COLO829 (cell line): Measurements from ENCODE around the gene GPC4.
"Not testable (repeated sequence)": the region's sequence is repeated elsewhere in the genome, so short reads cannot be mapped to it uniquely, and the experiment has no call there.

ENCODE experiments used
- DNase-seq: peaks from one replicate; pipeline ENCODE4 v3.0.0; 2012; ENCODE audit warnings: low spot score

Gene GPC4

DNA sequence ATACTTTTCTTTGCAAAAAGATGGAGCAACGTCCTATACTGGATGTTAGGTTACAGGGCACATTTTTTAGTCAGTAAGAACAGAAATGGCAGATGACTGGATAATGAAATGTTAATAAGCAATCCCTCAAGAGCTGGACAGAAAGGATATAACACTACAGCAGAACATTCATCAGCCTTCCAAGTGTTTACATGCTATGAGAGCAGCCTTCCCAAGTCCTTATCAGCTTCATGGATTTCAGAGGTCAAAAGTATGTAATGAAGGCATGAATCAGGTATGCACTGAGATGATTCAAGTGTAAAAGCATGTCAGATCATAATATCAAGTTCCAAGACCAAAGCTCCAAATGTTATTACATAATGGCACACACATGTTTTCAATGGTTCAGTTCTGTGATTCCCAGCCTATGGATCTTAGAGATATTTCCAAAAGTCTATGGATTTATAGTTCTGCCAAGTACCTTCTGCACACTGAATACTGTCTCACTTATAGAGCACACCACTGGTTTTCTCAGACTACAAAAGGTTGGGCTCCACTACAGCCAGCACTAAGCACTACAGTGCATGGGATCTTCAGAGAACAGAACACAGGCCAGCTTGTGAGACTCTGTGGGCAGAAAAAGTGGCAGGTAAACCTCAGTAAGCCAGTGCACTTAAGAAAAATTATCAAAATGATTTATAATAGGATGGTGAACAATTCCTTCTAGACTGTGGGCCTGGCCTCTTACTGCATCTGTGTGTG is 49.2 kb downstream of the GPC4 start:
- no peak for DNase-seq

DNA sequence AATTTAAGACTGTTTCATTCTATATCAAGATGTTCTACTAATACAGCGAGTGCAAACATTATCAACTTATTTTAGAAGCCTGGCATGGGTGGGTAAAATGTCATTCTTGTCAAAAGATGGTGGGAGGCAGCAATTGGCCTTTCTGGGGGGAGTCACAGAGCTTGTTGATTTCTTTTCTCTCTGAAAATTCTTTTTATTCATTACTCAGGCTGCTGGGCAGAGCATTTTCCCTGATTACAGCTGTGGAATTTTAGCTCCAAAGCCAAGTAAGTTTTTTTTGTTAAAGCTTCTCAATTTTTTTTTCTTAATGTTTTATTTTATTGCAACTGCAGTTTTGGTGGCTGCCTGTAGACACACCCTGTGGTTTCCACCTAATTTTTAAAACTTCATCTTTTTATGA is 50.4 kb downstream of the GPC4 start:
- DNase-seq, result no peak

GRCh38 chrX:133364196-133364595 is 51.1 kb downstream of the GPC4 start:
- DNase-seq, result no peak

DNA sequence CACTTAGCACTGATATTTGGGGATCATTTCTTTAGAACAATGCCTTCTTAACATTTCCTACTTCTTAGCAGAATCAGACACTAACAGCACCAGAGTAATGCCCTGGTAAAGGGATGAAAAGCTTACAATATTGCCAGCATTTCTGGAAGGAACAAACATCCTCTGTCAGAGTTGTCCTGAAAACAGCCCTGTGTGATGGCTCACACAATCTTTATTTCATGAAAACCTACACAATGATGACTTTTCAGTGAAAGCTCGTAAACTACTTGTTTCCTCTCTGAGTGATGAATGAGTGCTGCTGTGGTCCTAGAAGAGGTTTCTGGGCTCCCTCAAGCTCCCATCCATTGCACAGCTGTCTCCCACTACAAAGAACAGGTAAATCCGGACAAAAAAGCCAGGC is 52.8 kb downstream of the GPC4 start:
- DNase-seq, result peak; percentile 57

GRCh38 chrX:133359466-133359865 is 55.8 kb downstream of the GPC4 start:
- peak; percentile 13 for DNase-seq

DNA sequence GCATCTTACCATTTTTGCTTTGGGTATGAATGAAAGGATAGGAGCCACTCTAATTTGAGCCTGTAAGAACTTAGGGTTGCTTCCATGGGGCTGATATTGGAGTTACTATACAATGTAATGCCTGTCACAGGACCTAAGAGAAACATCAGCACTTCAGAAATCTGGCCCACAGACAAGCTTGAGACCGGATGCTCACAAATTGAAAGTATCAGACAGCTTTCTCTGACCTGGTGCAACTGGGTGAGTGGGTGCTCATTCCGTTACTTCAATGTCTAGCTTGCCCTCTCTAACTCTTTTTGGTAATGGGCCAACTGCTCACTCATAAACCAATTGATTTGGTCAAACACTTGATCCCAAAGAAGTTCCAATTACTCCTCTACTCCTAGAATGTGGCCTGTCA is 62.1 kb downstream of the GPC4 start:
- no peak for DNase-seq

- DNase-seq, result no peak
These were observed 64.5 kb downstream of the GPC4 start for GRCh38 chrX:133350751-133351150.

GRCh38 chrX:133346026-133346425 is 69.3 kb downstream of the GPC4 start:
- DNase-seq, result no peak

DNA sequence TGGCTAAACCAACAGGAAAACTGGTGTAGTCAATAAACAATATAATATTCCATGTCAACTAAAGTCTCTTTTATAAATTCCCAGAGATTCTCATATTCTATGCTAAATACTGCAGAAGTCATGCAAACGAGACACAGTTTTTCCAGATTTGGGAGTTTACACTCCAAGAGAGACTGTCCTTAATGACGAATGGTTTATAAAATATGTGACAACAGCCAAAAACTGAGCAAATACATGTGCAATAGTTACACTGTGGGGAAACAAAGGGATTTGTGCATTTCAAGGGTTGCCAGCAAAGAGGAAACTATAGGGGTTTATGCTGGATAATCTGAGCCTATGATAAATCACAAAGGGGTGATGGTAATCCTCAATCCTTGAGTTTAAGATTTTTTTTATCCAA is 75.7 kb downstream of the GPC4 start:
- no peak for DNase-seq

GRCh38 chrX:133337250-133337649 is 78.0 kb downstream of the GPC4 start:
- no peak for DNase-seq

GRCh38 chrX:133335027-133335426 is 80.3 kb downstream of the GPC4 start:
- DNase-seq, result peak; percentile 28

- DNase-seq, result no peak
These were observed 82.0 kb downstream of the GPC4 start for GRCh38 chrX:133333154-133333750.

DNA sequence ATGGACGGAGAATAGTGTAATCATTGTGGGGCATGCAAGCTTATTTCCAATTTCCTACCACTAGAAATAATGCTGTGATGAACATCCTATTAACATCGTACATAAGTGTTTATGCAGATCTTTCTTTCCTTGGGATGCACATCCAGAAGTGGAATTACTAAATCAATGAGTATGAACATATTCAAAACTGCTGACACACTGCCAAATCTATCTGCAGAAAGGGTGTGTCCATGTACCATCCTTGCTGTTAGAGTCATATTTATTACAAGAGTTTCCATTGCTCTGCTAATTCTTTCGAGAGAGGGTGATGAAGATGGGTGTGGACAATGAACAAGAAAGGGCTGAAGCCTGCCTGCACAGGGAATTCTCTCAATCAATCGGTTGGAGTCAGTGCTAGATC is 82.6 kb downstream of the GPC4 start:
- no peak for DNase-seq

DNA sequence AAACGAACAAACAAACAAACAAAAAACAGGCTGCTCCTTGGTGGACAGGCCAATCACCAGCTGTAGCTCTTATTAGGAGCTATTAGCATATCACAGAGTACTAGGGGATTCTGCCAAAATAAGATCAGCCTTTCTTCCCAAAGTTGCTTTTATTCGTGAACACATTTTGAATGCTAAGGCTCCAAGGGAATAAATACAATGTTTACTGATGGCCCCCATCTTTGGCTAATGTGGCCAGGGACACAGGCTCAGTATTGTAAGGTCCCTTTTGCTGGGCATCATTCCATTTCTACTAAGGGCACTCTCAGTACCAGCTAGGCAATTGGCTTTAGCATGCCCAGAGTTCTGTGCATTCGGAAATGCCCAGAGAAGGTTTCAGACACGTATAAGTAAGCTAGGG is 84.3 kb downstream of the GPC4 start:
- DNase-seq, result no peak

DNA sequence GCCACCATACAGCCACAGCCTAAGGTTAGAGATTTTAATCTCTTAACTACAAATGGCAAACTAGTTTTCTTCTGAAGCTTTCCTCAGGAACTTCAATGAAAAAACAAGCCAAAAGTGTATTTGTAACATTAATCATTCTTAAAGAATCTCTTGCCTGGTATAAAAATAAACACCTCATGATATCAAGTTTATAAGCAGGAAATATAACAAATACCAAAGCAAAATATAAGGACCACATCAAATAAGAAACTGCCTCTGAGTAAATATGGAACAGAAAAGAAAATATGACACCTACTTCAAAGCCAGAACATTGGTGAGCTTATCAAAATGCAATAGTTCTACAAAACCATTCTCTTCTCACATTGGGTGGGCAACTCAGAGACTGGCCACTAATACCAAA is 89.9 kb downstream of the GPC4 start:
- DNase-seq, result no peak

- no peak for DNase-seq
These were observed 91.9 kb downstream of the GPC4 start for GRCh38 chrX:133323431-133323830.

DNA sequence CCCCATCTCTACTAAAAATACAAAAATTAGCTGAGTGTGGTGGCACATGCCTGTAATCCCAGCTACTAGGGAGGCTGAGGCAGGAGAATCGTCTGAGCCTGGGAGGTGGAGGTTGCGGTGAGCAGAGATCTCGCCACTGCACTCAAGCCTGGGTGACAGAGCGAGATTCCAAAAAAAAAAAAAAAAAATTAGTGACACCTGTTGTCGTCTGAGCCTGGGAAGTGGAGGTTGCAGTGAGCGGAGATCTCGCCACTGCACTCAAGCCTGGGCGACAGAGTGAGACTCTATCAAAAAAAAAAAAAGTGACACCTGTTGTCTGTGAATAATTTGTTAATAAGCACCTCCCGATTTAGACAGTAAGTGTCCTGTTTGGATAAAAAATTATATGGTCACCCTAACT is 93.0 kb downstream of the GPC4 start:
- DNase-seq, result not testable (repeated sequence)

DNA sequence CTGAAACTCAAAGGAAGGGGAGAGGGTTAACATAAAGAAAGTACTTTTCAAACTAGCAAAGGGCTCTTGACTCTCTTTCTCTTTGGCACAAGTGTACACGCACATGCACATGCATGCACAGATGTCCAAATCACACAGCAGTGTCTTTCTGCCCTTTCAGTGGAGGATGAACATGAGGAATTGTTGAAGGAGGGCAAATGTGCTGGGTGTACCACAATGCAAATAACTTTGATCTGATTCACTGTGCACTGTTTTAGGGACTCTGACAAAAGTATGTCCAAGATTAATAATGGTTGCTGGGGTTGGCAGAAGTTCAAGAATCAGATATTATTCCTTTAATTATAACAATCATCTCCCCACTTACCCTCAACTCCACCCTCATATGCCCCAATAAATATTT is 93.8 kb downstream of the GPC4 start:
- DNase-seq, result no peak

DNA sequence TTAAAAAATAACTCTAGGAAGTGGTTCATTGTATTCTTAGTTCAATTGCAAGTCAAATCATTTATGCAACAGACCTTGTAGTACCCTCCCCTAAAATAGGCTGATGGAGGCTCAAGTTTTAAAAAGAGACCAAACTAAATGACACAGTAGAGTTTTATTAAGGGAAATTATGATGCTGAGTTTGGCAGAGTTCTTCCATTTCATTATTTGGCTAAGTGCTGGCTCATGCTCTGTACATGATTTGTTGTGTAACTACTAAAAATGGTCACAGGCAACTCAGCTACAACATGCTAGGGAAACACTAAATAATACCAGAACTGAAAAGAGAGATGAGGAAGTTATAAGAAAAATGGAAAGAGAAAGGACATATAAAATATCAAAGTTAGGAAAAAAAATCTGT is 101.0 kb downstream of the GPC4 start:
- DNase-seq, result no peak

DNA sequence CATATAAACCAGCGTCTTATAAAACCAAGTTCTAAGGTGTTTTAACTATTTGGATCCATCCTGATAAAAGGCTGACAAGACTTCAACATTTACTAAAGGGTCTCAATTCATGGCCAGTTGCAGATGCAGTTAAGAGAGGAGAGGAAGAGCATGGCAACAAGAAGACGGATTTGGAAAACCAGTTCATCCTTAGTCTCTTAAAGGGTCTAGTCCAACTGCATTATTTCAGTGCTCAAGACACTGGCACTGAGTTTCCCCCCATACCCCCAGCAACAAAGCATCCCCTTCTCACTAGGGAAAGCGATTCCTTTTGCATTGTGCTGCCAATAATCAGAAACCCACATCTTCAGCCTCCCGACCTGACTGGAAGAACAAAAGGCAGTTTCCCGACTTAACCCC is 106.8 kb downstream of the GPC4 start:
- no peak for DNase-seq

DNA sequence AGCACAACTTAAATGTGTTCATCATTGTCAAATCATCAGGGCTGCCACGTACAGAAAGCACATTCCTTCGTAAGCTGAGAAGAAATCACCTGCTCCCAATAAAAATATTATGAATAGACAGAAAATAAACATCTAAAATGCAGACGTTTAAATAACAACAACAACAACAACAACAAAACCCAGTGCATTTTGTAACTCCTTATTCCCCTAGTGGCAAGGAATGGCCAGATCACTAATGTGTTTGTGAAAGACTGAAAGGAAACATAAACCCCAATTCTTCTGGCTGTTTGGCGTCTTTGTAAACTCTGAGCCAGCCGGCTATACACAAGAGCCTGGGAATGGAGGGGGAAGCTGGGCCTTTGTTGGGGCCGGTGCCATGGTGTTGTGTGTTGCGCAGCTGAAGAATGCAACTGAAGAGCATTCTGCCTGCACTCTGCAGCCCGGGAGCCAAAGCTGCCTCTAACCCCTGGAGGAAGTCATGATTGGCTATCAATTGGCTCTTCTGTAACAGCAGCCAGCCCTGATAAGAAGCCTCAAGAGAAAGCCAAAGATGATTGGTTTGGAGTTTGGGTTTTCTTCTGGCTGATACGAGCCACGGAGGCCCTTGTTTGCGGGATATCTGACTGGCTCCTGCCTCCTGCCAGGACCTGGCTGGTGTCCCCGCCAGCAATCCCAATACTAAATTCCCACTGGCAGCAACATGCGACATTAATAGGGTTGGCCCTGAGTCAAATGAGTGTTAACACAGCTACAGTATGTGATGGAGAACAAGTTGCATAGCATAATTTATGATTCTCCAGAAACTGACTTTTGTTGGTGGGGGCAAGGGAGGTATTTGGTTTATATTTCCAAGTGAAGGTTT is 107.4 kb downstream of the GPC4 start:
- DNase-seq, result no peak

DNA sequence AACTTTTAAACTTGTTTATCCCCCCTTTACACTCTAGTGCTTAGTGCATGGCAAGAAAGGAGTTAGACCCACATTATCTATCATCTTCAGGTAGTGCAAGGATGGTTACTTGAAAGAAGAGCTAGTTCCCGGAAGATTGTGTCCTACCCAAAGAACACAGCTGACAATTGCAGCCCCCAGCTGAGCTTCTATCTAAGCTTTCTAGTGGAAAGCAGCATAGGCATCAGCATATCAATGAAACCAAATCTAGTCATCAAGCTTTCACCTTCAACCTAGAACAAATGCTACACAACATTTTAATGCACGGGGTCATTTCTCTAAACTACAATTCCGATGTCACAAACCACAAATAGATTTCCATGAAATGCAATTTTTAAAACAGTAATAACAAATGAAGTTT is 108.2 kb downstream of the GPC4 start:
- DNase-seq, result no peak

DNA sequence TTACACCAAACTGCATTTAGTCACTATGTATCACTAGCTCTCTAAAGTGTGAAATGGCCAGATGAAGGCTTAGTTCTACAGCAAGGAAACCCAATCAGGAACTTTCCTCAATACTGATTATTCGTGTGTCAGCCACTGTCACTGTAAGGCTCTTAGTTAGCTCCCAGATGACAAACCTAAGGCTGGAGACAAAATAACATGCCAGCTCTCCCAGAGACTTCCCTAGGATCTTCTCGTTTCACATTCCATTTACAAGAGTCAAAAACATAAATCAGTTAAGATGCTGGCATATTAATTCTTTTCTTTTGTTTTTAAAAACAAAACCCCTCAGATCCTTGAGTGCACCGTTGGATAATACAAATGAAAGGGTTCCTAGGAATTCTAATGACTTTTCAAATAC is 109.0 kb downstream of the GPC4 start:
- no peak for DNase-seq
